Omental fat pad (tissue), 4 donors: ENCODE results near the gene TEX29. TPM values are rescaled to one million over a fixed set of nuclear protein-coding genes. Genes with fewer than 3 reads are reported as not detected.

Experiments used
- ATAC-seq: fragments of 150-250 bp; one replicate; pipeline ENCODE4 v1.9.1; 2016; ENCODE audit warnings: mild to moderate bottlenecking, moderate library complexity; ENCODE audit not compliant: low FRiP score
- DNase-seq: peaks from one replicate; pipeline ENCODE4 v3.0.0-alpha.2; 2019; ENCODE audit warnings: low spot score
- CTCF ChIP-seq, 3 donors: fragments of 450-650 bp; IDR thresholded peaks; one replicate each; pipeline ENCODE4 v1.5.1; 2016 to 2017; ENCODE audit warnings: antibody characterized with exemption in 3 of 3, mild to moderate bottlenecking in 3 of 3, moderate library complexity in 2 of 3
- total RNA-seq, 4 donors: library from RNA; depleted of rRNA; stranded (reverse); fragments of >200 nt; gene quantifications; one replicate each; pipeline ENCODE4 v1.1.0, GENCODE V29; 2016

Gene TEX29
- total RNA-seq, 4 donors from 2014 or later, result 0.94 TPM; not detected in 3

GRCh38 chr13:111338841-111339240, 18.4 kb downstream of the TEX29 start:
- ATAC-seq (no peak), DNase-seq (no peak)
- no peak for TF ChIP-seq CTCF (IDR thresholded peaks at IDR 0.05)

GRCh38 chr13:111339366-111340143, 19.1 kb downstream of the TEX29 start:
- no peak for TF ChIP-seq CTCF (IDR thresholded peaks at IDR 0.05)
- DNase-seq, result no peak
- no peak for ATAC-seq

- no peak for DNase-seq
- no peak for ATAC-seq
- TF ChIP-seq CTCF (IDR thresholded peaks at IDR 0.05), result no peak
Measured at GRCh38 chr13:111341886-111342285, 21.4 kb downstream of the TEX29 start.

GRCh38 chr13:111342721-111343120, 22.3 kb downstream of the TEX29 start:
- ATAC-seq (no peak), DNase-seq (no peak)
- no peak for TF ChIP-seq CTCF (IDR thresholded peaks at IDR 0.05)

GRCh38 chr13:111343186-111343805, 22.9 kb downstream of the TEX29 start:
- no peak for TF ChIP-seq CTCF (IDR thresholded peaks at IDR 0.05)
- DNase-seq (no peak), ATAC-seq (no peak)

GRCh38 chr13:111344471-111345191, 24.2 kb downstream of the TEX29 start:
- no peak for TF ChIP-seq CTCF (IDR thresholded peaks at IDR 0.05)
- ATAC-seq, result no peak
- DNase-seq, result no peak
